A549 (cell line): ENCODE data around the gene DES. TPM values are rescaled to one million over a fixed set of nuclear protein-coding genes. Genes with fewer than 3 reads are reported as not detected.

ENCODE experiments used
- ATAC-seq, 2 experiments: fragments of 200-7000 bp in 1 of 2; fragments of >200 bp in 1 of 2; cut with Nextera tagmentation in 1 of 2; cut with Tn5 transposase in 1 of 2; 3 replicates each; pipeline versions ENCODE4 v1.8.0 to v1.9.1; 2018 to 2020; ENCODE audit warnings: mild to moderate bottlenecking in 1 of 2, moderate library complexity in 1 of 2
- CTCF ChIA-PET: fragments of 300-600 bp; sonication (Branson Sonifier 250); formaldehyde crosslinking; extraction: SDS; loops from one replicate; lab custom pipeline; 2021; ENCODE audit warnings: antibody characterized with exemption, inconsistent platforms; lab: Yijun Ruan, JAX
- POLR2A ChIA-PET: fragments of 350-600 bp; formaldehyde crosslinking; extraction: SDS; loops from one replicate; lab custom pipeline; 2021; ENCODE audit warnings: antibody characterized with exemption, inconsistent platforms; lab: Yijun Ruan, JAX
- DNase-seq, 2 experiments: peaks; one replicate each; pipeline versions ENCODE4 v3.0.0 to v3.0.0-alpha.2; 2011 to 2016; ENCODE audit warnings: low read depth in 1 of 2, low spot score in 1 of 2
- FAIRE-seq: peaks from 2 replicates; lab custom pipeline; 2011; peaks lifted over from hg19 to GRCh38; lab: Jason Lieb, UNC
- H3K27ac ChIP-seq, 2 experiments: fragments of >200 bp; sonication (Bioruptor Twin); formaldehyde crosslinking; 3 replicates each; pipeline ENCODE4 v1.5.1; 2016 to 2017
- H3K4me1 ChIP-seq: fragments of >200 bp; sonication (Bioruptor Twin); formaldehyde crosslinking; 3 replicates; pipeline ENCODE4 v1.6.1; 2016
- H3K4me2 ChIP-seq: fragments of >200 bp; sonication (Bioruptor Twin); formaldehyde crosslinking; 3 replicates; pipeline ENCODE4 v1.6.1; 2016
- H3K4me3 ChIP-seq: fragments of >200 bp; sonication (Bioruptor Twin); formaldehyde crosslinking; 3 replicates; pipeline ENCODE4 v1.5.1; 2016
- H3K9me3 ChIP-seq: fragments of >200 bp; sonication (Bioruptor Twin); formaldehyde crosslinking; 3 replicates; pipeline ENCODE4 v1.6.1; 2016
- CBX2 ChIP-seq: fragments of 200-600 bp; sonication (generic); IDR thresholded peaks from 2 replicates; pipeline ENCODE4 v1.6.1; 2016; ENCODE audit warnings: low read depth, mild to moderate bottlenecking, borderline replicate concordance
- CEBPB ChIP-seq, 2 experiments: fragments of >200 bp in 1 of 2; sonication (Bioruptor Twin) in 1 of 2; formaldehyde crosslinking in 1 of 2; IDR thresholded peaks; 2 replicates each; pipeline ENCODE4 v1.6.1; 2012 to 2016
- CHD2 ChIP-seq: fragments of 150-350 bp; IDR thresholded peaks from 2 replicates; pipeline ENCODE4 v1.6.1; 2014; ENCODE audit warnings: low read length; ENCODE audit not compliant: partially characterized antibody
- EHF ChIP-seq: fragments of 250-450 bp; sonication (Bioruptor Pico); IDR thresholded peaks from 2 replicates; pipeline ENCODE4 v1.5.0; 2020; ENCODE audit warnings: mild to moderate bottlenecking
- EHMT2 ChIP-seq: fragments of 200-600 bp; sonication (generic); IDR thresholded peaks from 2 replicates; pipeline ENCODE4 v1.6.1; 2016; ENCODE audit warnings: antibody characterized with exemption, low read depth, mild to moderate bottlenecking, moderate library complexity
- EP300 ChIP-seq, 2 experiments: fragments of >200 bp; sonication (Bioruptor Twin); formaldehyde crosslinking; IDR thresholded peaks; 2 replicates in 1 of 2; 3 replicates in 1 of 2; pipeline ENCODE4 v1.6.1; 2016 to 2017
- ESRRA ChIP-seq: fragments of 150-350 bp; IDR thresholded peaks from 2 replicates; pipeline ENCODE4 v1.6.1; 2014; ENCODE audit warnings: mild to moderate bottlenecking, low read length, borderline replicate concordance
- HDAC2 ChIP-seq: fragments of 200-600 bp; sonication (generic); IDR thresholded peaks from 2 replicates; pipeline ENCODE4 v1.6.1; 2016
- HOXA7 ChIP-seq: fragments of 250-450 bp; sonication (Bioruptor Pico); IDR thresholded peaks from 2 replicates; pipeline ENCODE4 v1.5.0; 2020; ENCODE audit warnings: mild to moderate bottlenecking, moderate library complexity
- HOXB5 ChIP-seq: fragments of 250-450 bp; sonication (Bioruptor Pico); IDR thresholded peaks from 2 replicates; pipeline ENCODE4 v1.5.0; 2020; ENCODE audit warnings: mild to moderate bottlenecking, moderate library complexity
- JUN ChIP-seq, 2 experiments: fragments of >200 bp; sonication (Bioruptor Twin); formaldehyde crosslinking; IDR thresholded peaks; 2 replicates in 1 of 2; 3 replicates in 1 of 2; pipeline ENCODE4 v1.6.1; 2016 to 2017
- KDM1A ChIP-seq: fragments of 200-600 bp; sonication (generic); IDR thresholded peaks from 2 replicates; pipeline ENCODE4 v1.6.1; 2016; ENCODE audit warnings: low read depth, mild to moderate bottlenecking
- MAFK ChIP-seq: fragments of 450-650 bp; IDR thresholded peaks from 2 replicates; pipeline ENCODE4 v1.6.1; 2014; ENCODE audit not compliant: partially characterized antibody
- MAZ ChIP-seq: fragments of 150-350 bp; IDR thresholded peaks from 2 replicates; pipeline ENCODE4 v1.6.1; 2014; ENCODE audit warnings: antibody characterized with exemption, low read depth, low read length, borderline replicate concordance
- MYC ChIP-seq: IDR thresholded peaks from 2 replicates; pipeline ENCODE4 v1.6.1; 2012; ENCODE audit warnings: mild to moderate bottlenecking, inconsistent platforms, low read length, improper control_type of control experiment, borderline replicate concordance
- NFE2L2 ChIP-seq: fragments of 150-350 bp; conservative IDR thresholded peaks from 2 replicates; pipeline ENCODE4 v1.6.1; 2014; ENCODE audit warnings: low read length
- POLR2A ChIP-seq: IDR thresholded peaks from 2 replicates; pipeline ENCODE4 v1.6.1; 2012; ENCODE audit warnings: mild to moderate bottlenecking, low read length
- POLR2AphosphoS2 ChIP-seq: conservative IDR thresholded peaks from 2 replicates; pipeline ENCODE4 v1.6.1; 2012; ENCODE audit warnings: low read length, improper control_type of control experiment, inconsistent platforms
- RNF2 ChIP-seq: fragments of 200-600 bp; sonication (generic); IDR thresholded peaks from 2 replicates; pipeline ENCODE4 v1.6.1; 2016; ENCODE audit warnings: low read depth, mild to moderate bottlenecking, antibody characterized with exemption, moderate library complexity, borderline replicate concordance
- SMC3 ChIP-seq: fragments of >200 bp; sonication (Bioruptor Twin); formaldehyde crosslinking; IDR thresholded peaks from 3 replicates; pipeline ENCODE4 v1.6.1; 2018; ENCODE audit warnings: inconsistent platforms
- TFCP2L1 ChIP-seq: fragments of 250-450 bp; sonication (Bioruptor Pico); IDR thresholded peaks from 2 replicates; pipeline ENCODE4 v1.5.0; 2021; ENCODE audit warnings: mild to moderate bottlenecking
- TP53 ChIP-seq: fragments of 250-450 bp; sonication (Bioruptor Pico); IDR thresholded peaks from 2 replicates; pipeline ENCODE4 v1.5.0; 2021; ENCODE audit warnings: mild to moderate bottlenecking, moderate library complexity
- ZC3H11A ChIP-seq: fragments of 450-650 bp; IDR thresholded peaks from 2 replicates; pipeline ENCODE4 v1.6.1; 2014; ENCODE audit warnings: antibody characterized with exemption, mild to moderate bottlenecking
- ZFP36 ChIP-seq: fragments of 450-650 bp; IDR thresholded peaks from 2 replicates; pipeline ENCODE4 v1.6.1; 2014; ENCODE audit warnings: borderline replicate concordance; ENCODE audit not compliant: partially characterized antibody
- ZSCAN20 ChIP-seq: fragments of 250-450 bp; sonication (Bioruptor Pico); IDR thresholded peaks from 2 replicates; pipeline ENCODE4 v1.8.0; 2022; ENCODE audit warnings: mild to moderate bottlenecking, moderate library complexity
- WGBS: methylation state at CpG from one replicate; pipeline ENCODE4 v1.1.6; 2017; ENCODE audit errors: missing lambda C conversion rate; 5-methylcytosine and 5-hydroxymethylcytosine counted together
- polyA plus RNA-seq, 4 experiments: library from polyadenylated mRNA; depleted of rRNA in 3 of 4; stranded (reverse); fragments of >200 nt; fragmentation: RNase III in 1 of 4; extraction: RNeasy Plus Mini Kit Qiagen cat#74134 plus additional on column Dnase treatment in 1 of 4; gene quantifications; 2 replicates in 3 of 4; 3 replicates in 1 of 4; pipeline ENCODE4 v1.2.3, GENCODE V29; 2011 to 2017
- TF ChIP-seq, protein P1 (sequence below): fragments of >200 bp; sonication (Bioruptor Twin); formaldehyde crosslinking; IDR thresholded peaks from 3 replicates; pipeline ENCODE4 v1.5.1; 2016
- TF ChIP-seq, protein P2 (sequence below): fragments of >200 bp; sonication (Bioruptor Twin); formaldehyde crosslinking; IDR thresholded peaks from 3 replicates; pipeline ENCODE4 v1.6.1; 2016
- TF ChIP-seq, protein P3 (sequence below): fragments of 250-450 bp; sonication (Bioruptor Pico); IDR thresholded peaks from 2 replicates; pipeline ENCODE4 v1.5.0; 2020; ENCODE audit warnings: low read depth, mild to moderate bottlenecking, moderate library complexity

DES gene
- polyA plus RNA-seq, 2 of the 4 experiments (the other 2 are of a cell fraction), result 0.06 TPM; not detected in 1

DNA sequence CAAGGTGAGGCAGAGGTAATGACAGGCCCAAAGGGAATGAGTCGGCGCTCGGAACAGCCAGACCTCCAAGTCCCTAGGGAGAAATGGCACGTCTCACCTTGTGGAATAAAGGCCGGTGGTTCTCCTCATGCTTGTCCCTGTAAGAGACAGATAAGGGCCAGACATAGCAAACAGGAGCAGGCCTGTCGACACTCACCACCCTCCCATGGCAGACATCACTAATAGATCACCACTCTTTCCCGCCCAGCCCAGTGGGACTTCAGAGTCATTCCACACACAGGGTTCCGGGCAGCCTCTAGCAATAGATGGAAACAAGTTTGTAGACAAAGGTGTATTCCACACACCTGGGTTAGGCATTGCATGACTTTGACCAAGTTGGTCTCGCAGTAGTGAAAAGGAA, 36.7 kb upstream of the DES start:
- WGBS, result 93% methylated on average over 8 of the region's 9 CpGs
- POLR2A ChIA-PET, result no interaction called here
- Histone ChIP-seq H3K9me3 (no peaks in the 10 kb centered on the region), H3K27ac (no peak overlapping the region), H3K4me2 (no peak overlapping the region), H3K4me3 (no peak overlapping the region), H3K4me1 (no peaks in the 10 kb centered on the region; the same call in 2 of the 3 replicates)
- CTCF ChIA-PET, result interaction anchor here (1.4 to 2.7 kb wide), 2 partner anchors 22 to 148 kb away, joined by 4 to 10 read pairs; no protein-coding TSS in a partner anchor
- no peak for TF ChIP-seq MYC
- TF ChIP-seq HDAC2, result no peak
- TF ChIP-seq CHD2, result no peak
- TF ChIP-seq SMC3, result no peak
- TF ChIP-seq ESRRA, result no peak
- no peak for TF ChIP-seq HOXA7 (CRISPR knock-in tag)
- no peak for TF ChIP-seq ZSCAN20 (CRISPR knock-in tag)
- no peak for TF ChIP-seq ZFP36
- no peak for TF ChIP-seq NFE2L2
- TF ChIP-seq KDM1A, result no peak
- TF ChIP-seq, protein P1, sequence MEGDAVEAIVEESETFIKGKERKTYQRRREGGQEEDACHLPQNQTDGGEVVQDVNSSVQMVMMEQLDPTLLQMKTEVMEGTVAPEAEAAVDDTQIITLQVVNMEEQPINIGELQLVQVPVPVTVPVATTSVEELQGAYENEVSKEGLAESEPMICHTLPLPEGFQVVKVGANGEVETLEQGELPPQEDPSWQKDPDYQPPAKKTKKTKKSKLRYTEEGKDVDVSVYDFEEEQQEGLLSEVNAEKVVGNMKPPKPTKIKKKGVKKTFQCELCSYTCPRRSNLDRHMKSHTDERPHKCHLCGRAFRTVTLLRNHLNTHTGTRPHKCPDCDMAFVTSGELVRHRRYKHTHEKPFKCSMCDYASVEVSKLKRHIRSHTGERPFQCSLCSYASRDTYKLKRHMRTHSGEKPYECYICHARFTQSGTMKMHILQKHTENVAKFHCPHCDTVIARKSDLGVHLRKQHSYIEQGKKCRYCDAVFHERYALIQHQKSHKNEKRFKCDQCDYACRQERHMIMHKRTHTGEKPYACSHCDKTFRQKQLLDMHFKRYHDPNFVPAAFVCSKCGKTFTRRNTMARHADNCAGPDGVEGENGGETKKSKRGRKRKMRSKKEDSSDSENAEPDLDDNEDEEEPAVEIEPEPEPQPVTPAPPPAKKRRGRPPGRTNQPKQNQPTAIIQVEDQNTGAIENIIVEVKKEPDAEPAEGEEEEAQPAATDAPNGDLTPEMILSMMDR, result no peak
- no peak for TF ChIP-seq POLR2AphosphoS2
- TF ChIP-seq HOXB5 (CRISPR knock-in tag), result no peak
- TF ChIP-seq RNF2, result no peak
- no peak for TF ChIP-seq ZC3H11A
- no peak; a peak in 1 of 6 replicates for ATAC-seq
- no peak for DNase-seq
- no peak for FAIRE-seq

- no peak for ATAC-seq
- H3K9me3 ChIP-seq, result no peaks in the 10 kb centered on the region
- no peak for FAIRE-seq
- DNase-seq, result no peak
- WGBS, result 83% methylated on average over 13 of the region's 15 CpGs
- H3K4me1 ChIP-seq, result peaks cover 9% of the 10 kb centered on the region
- ChIA-PET POLR2A (no interaction called here), CTCF (interaction anchor here (0.6 to 1.5 kb wide), 4 partner anchors 14 to 355 kb away, joined by 3 read pairs; no protein-coding TSS in a partner anchor)
- no peak overlapping the region for H3K4me2 ChIP-seq
- H3K4me3 ChIP-seq, result no peak overlapping the region
- TF ChIP-seq CEBPB (IDR thresholded peaks at IDR 0.05), result peak; percentile 7 to 57; a peak in 3 of 4 replicates
- no peak for TF ChIP-seq TP53
- TF ChIP-seq, protein P2, sequence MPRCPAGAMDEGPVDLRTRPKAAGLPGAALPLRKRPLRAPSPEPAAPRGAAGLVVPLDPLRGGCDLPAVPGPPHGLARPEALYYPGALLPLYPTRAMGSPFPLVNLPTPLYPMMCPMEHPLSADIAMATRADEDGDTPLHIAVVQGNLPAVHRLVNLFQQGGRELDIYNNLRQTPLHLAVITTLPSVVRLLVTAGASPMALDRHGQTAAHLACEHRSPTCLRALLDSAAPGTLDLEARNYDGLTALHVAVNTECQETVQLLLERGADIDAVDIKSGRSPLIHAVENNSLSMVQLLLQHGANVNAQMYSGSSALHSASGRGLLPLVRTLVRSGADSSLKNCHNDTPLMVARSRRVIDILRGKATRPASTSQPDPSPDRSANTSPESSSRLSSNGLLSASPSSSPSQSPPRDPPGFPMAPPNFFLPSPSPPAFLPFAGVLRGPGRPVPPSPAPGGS, result no peak
- no peak for TF ChIP-seq JUN (IDR thresholded peaks at IDR 0.05)
- no peak for TF ChIP-seq HDAC2
- no peak overlapping the region for H3K27ac ChIP-seq
Measured at GRCh38 chr2:219384083-219384713, 34.0 kb upstream of the DES start.

DNA sequence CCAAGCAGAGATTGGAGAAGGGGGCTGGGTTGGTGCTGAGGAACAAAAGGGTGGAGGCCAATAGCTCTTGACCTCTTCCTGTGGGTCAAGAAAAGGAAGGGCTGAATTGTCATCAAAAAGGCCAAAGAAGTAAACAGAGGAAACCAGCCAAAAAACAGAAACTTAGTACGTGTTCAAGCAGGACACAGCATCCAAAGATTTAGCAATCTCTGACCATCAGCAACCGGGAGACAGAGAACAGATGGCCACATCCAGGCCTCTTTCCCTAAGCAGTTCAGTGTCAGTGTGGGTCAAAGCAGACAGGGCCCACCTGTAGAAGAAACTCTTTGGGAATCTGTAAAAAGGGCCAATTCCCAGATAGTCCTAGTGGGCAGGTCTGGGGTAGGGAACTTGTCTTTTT, 33.3 kb upstream of the DES start:
- no peak for ATAC-seq
- Histone ChIP-seq H3K4me3 (no peak overlapping the region), H3K9me3 (no peaks in the 10 kb centered on the region), H3K4me1 (peaks cover 9% of the 10 kb centered on the region), H3K27ac (no peak overlapping the region), H3K4me2 (no peak overlapping the region)
- CTCF ChIA-PET, result interaction anchor here (0.6 to 1.5 kb wide), 2 partner anchors 70 to 107 kb away, joined by 3 read pairs; no protein-coding TSS in a partner anchor
- POLR2A ChIA-PET, result no interaction called here
- WGBS, result 91% methylated on average over 2 of the region's 2 CpGs
- FAIRE-seq, result no peak
- DNase-seq, result no peak
- TF ChIP-seq, protein P3, sequence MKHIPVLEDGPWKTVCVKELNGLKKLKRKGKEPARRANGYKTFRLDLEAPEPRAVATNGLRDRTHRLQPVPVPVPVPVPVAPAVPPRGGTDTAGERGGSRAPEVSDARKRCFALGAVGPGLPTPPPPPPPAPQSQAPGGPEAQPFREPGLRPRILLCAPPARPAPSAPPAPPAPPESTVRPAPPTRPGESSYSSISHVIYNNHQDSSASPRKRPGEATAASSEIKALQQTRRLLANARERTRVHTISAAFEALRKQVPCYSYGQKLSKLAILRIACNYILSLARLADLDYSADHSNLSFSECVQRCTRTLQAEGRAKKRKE (CRISPR knock-in tag), result no peak
- TF ChIP-seq HOXB5 (CRISPR knock-in tag), result no peak
- no peak for TF ChIP-seq EP300 (IDR thresholded peaks at IDR 0.05)
- TF ChIP-seq MAFK, result no peak
- TF ChIP-seq, protein P1, result no peak
- no peak for TF ChIP-seq EHMT2
- no peak for TF ChIP-seq CBX2
- TF ChIP-seq MAZ, result no peak
- TF ChIP-seq EHF (CRISPR knock-in tag), result no peak
- TF ChIP-seq HOXA7 (CRISPR knock-in tag), result no peak
- TF ChIP-seq POLR2A, result no peak
- no peak for TF ChIP-seq RNF2
- no peak for TF ChIP-seq TFCP2L1 (CRISPR knock-in tag)
